Sigmoid colon (tissue), 7 donors: ENCODE data around the gene ATOH8. TPM values are rescaled to one million over a fixed set of nuclear protein-coding genes. Genes with fewer than 3 reads are reported as not detected.

Experiments used
- DNase-seq: peaks from one replicate; pipeline ENCODE4 v3.0.0-alpha.2; 2019
- H3K27ac ChIP-seq, 4 donors: fragments of 200-600 bp; sonication (generic); one replicate each; pipeline ENCODE4 v1.5.1; 2016 to 2019; ENCODE audit warnings: mild to moderate bottlenecking in 1 of 4
- H3K27me3 ChIP-seq, 3 donors: fragments of 200-600 bp; sonication (generic); one replicate each; pipeline ENCODE4 v1.5.1; 2019; ENCODE audit warnings: mild to moderate bottlenecking in 1 of 3
- H3K36me3 ChIP-seq, 4 donors: fragments of 200-600 bp; sonication (generic); one replicate each; pipeline ENCODE4 v1.5.1; 2016 to 2019
- H3K4me1 ChIP-seq, 4 donors: fragments of 200-600 bp; sonication (generic); one replicate each; pipeline ENCODE4 v1.5.1; 2017 to 2019
- H3K4me3 ChIP-seq, 4 donors: fragments of 200-600 bp; sonication (generic); one replicate each; pipeline ENCODE4 v1.5.1; 2017 to 2019; ENCODE audit warnings: mild to moderate bottlenecking in 2 of 4, moderate library complexity in 1 of 4
- H3K9me3 ChIP-seq, 4 donors: fragments of 200-600 bp in 3 of 4; sonication (generic) in 3 of 4; one replicate each; pipeline versions ENCODE4 v1.5.1 to v1.6.1; 2013 to 2019
- EP300 ChIP-seq, 4 donors: sonication (generic); formaldehyde crosslinking; IDR thresholded peaks; one replicate each; pipeline ENCODE4 v1.6.1; 2017; ENCODE audit warnings: antibody characterized with exemption in 4 of 4
- POLR2A ChIP-seq, 2 donors: fragments of 450-650 bp; IDR thresholded peaks; one replicate each; pipeline ENCODE4 v1.6.1; 2016; ENCODE audit warnings: antibody characterized with exemption in 2 of 2, mild to moderate bottlenecking in 2 of 2, moderate library complexity in 2 of 2
- POLR2AphosphoS5 ChIP-seq, 4 donors: sonication (generic); formaldehyde crosslinking; IDR thresholded peaks; one replicate each; pipeline ENCODE4 v1.6.1; 2017; ENCODE audit warnings: antibody characterized with exemption in 4 of 4
- WGBS, 2 donors: extraction: QIAGEN DNeasy Blood & Tissue Kit; methylation state at CpG; one replicate each; pipeline ENCODE4 v1.1.7; 2013; 5-methylcytosine and 5-hydroxymethylcytosine counted together
- intact Hi-C: fragments of 100-400 bp; cut with DNase I; formaldehyde crosslinking; loops from one replicate; pipeline ENCODE4 v1.15.1; 2023
- polyA plus RNA-seq, 3 donors: library from polyadenylated mRNA; stranded (reverse); fragments of 200-250 nt; gene quantifications; one replicate each; pipeline ENCODE4 v1.2.3, GENCODE V29; 2013
- total RNA-seq, 4 donors: library from RNA; depleted of rRNA; stranded (reverse); fragments of >200 nt; gene quantifications; one replicate each; pipeline ENCODE4 v1.1.0, GENCODE V29; 2016
- TF ChIP-seq, protein P1 (sequence below), 4 experiments: fragments of 450-650 bp in 3 of 4; fragments of 200-600 bp in 1 of 4; IDR thresholded peaks; one replicate each; pipeline ENCODE4 v1.5.1; 2016 to 2019; ENCODE audit warnings: antibody characterized with exemption in 4 of 4, mild to moderate bottlenecking in 3 of 4, moderate library complexity in 2 of 4
- donor health status: healthy with polysubstance abuse.
- donor health status: Bipolar disorder and iron deficiency.
- donor health status: healthy.

ATOH8 gene
- total and polyA plus RNA-seq, 7 donors: 1.6 to 20.6 (median 12.4) TPM

GRCh38 chr2:85760371-85760770 is 6.6 kb downstream of the ATOH8 start:
- DNase-seq: no peak
- TF ChIP-seq POLR2A (IDR thresholded peaks at IDR 0.05) (no peak), EP300 (IDR thresholded peaks at IDR 0.05) (no peak), POLR2AphosphoS5 (IDR thresholded peaks at IDR 0.05) (no peak)
- TF ChIP-seq, protein P1, sequence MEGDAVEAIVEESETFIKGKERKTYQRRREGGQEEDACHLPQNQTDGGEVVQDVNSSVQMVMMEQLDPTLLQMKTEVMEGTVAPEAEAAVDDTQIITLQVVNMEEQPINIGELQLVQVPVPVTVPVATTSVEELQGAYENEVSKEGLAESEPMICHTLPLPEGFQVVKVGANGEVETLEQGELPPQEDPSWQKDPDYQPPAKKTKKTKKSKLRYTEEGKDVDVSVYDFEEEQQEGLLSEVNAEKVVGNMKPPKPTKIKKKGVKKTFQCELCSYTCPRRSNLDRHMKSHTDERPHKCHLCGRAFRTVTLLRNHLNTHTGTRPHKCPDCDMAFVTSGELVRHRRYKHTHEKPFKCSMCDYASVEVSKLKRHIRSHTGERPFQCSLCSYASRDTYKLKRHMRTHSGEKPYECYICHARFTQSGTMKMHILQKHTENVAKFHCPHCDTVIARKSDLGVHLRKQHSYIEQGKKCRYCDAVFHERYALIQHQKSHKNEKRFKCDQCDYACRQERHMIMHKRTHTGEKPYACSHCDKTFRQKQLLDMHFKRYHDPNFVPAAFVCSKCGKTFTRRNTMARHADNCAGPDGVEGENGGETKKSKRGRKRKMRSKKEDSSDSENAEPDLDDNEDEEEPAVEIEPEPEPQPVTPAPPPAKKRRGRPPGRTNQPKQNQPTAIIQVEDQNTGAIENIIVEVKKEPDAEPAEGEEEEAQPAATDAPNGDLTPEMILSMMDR (IDR thresholded peaks at IDR 0.05): no peak
- no peaks in the 10 kb centered on the region for H3K27me3 ChIP-seq
- peaks cover 0 to 26% (median 16%) of the 10 kb centered on the region in 4 donors for H3K4me1 ChIP-seq
- no peaks in the 10 kb centered on the region for H3K9me3 ChIP-seq
- 78 to 85% methylated on average over 6 of the region's 6 CpGs for WGBS, 2 donors
- peaks cover 0 to 11% (median 3%) of the 10 kb centered on the region in 4 donors for H3K36me3 ChIP-seq
- intact Hi-C loops: no loop called here
- no peak overlapping the region for H3K27ac ChIP-seq
- H3K4me3 ChIP-seq: no peak overlapping the region

- H3K27me3 ChIP-seq: no peaks in the 10 kb centered on the region
- no peak for DNase-seq
- H3K4me1 ChIP-seq: peaks cover 0 to 21% (median 11%) of the 10 kb centered on the region in 4 donors
- peaks cover 0 to 12% (median 3%) of the 10 kb centered on the region in 4 donors for H3K36me3 ChIP-seq
- intact Hi-C loops: no loop called here
- TF ChIP-seq, protein P1 (IDR thresholded peaks at IDR 0.05): no peak
- TF ChIP-seq POLR2AphosphoS5 (IDR thresholded peaks at IDR 0.05) (no peak), POLR2A (IDR thresholded peaks at IDR 0.05) (no peak), EP300 (IDR thresholded peaks at IDR 0.05) (no peak)
- H3K9me3 ChIP-seq: no peaks in the 10 kb centered on the region
- H3K4me3 ChIP-seq: no peak overlapping the region
- 90 to 91% methylated on average over 8 of the region's 8 CpGs for WGBS, 2 donors
- no peak overlapping the region for H3K27ac ChIP-seq
Measured at GRCh38 chr2:85760872-85761271, 7.1 kb downstream of the ATOH8 start.

DNA sequence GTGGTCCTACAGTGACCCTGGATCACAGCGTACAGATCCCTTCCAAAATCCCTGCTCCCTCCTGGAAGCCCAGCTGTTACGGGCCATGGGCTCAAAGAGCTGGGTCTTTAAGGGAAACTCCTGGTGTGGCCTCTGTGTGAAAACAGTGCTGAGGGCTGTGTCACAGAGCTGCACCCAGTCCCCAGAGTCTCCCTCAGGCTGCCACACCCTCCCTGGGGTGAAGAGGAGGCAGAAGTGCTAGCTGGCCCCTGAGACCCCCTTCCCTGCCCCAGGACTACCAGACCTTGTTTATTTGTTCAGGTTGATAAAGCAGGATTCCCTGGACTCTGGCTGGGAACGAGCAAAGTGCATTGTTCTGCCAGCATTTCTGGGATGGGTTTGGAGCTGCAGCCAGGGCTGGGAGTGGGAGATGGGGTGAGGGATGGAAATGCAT is 7.7 kb downstream of the ATOH8 start:
- intact Hi-C loops: no loop called here
- H3K36me3 ChIP-seq: peaks cover 0 to 12% (median 3%) of the 10 kb centered on the region in 4 donors
- no peaks in the 10 kb centered on the region for H3K27me3 ChIP-seq
- TF ChIP-seq EP300 (IDR thresholded peaks at IDR 0.05): no peak
- TF ChIP-seq, protein P1 (IDR thresholded peaks at IDR 0.05): no peak
- TF ChIP-seq POLR2AphosphoS5 (IDR thresholded peaks at IDR 0.05): no peak
- no peak for TF ChIP-seq POLR2A (IDR thresholded peaks at IDR 0.05)
- no peak for DNase-seq
- no peaks in the 10 kb centered on the region for H3K9me3 ChIP-seq
- 43 to 77% methylated on average over 3 of the region's 3 CpGs for WGBS, 2 donors
- H3K27ac ChIP-seq: no peak overlapping the region
- peaks cover 0 to 19% (median 5%) of the 10 kb centered on the region in 4 donors for H3K4me1 ChIP-seq
- no peak overlapping the region for H3K4me3 ChIP-seq

DNA sequence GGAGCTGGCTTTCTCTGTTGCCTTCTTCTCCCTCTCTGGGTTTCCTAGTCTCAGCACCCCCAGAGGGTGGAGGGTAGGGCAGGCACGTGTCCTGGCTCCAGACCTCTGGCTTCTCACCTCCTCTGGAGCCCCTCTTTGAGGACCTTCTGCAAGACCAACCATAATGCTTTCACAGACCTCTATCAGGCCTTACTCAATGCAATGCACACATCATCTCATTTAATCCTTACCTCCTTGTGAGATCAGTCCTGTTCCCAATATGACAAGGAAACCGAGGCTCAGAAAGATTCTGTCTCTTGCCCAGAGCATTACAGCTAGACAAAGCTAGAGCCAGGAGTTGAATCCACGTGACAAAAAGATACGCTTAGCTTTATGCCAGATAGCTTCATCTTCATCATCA is 8.2 kb downstream of the ATOH8 start:
- intact Hi-C loops: no loop called here
- 90 to 91% methylated on average over 4 of the region's 4 CpGs for WGBS, 2 donors
- DNase-seq: no peak
- Histone ChIP-seq H3K4me1 (peaks cover 0 to 15% (median 2%) of the 10 kb centered on the region in 4 donors), H3K9me3 (no peaks in the 10 kb centered on the region), H3K36me3 (peaks cover 0 to 12% (median 3%) of the 10 kb centered on the region in 4 donors), H3K4me3 (no peak overlapping the region), H3K27ac (no peak overlapping the region), H3K27me3 (no peaks in the 10 kb centered on the region)
- TF ChIP-seq EP300 (IDR thresholded peaks at IDR 0.05) (no peak), POLR2A (IDR thresholded peaks at IDR 0.05) (no peak), POLR2AphosphoS5 (IDR thresholded peaks at IDR 0.05) (no peak)
- TF ChIP-seq, protein P1 (IDR thresholded peaks at IDR 0.05): no peak

DNA sequence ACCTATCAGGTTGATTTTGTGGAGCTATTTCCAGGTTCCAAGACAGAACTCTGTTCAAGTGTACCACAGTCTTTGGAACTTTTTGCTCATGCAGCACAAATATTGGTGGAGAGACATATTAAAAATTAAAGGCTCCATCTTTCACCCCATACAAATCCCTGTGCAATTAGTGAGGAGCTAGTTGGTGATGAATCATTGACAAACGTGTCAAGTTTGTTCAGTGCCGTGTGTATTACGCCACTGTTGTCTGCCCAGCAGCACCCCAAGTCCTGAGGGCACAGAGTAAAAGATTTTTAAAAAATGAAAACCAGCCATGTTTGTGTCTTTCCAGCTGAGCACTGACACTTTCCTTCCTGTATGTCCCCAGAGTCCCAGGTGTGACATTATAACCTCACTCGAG is 9.3 kb downstream of the ATOH8 start:
- H3K36me3 ChIP-seq: peaks cover 0 to 12% (median 3%) of the 10 kb centered on the region in 4 donors
- DNase-seq: no peak
- H3K27ac ChIP-seq: no peak overlapping the region
- H3K4me3 ChIP-seq: no peak overlapping the region
- no peak for TF ChIP-seq POLR2A (IDR thresholded peaks at IDR 0.05)
- TF ChIP-seq, protein P1 (IDR thresholded peaks at IDR 0.05): no peak
- TF ChIP-seq EP300 (IDR thresholded peaks at IDR 0.05): no peak
- no peak for TF ChIP-seq POLR2AphosphoS5 (IDR thresholded peaks at IDR 0.05)
- peaks cover 0 to 14% (median 5%) of the 10 kb centered on the region in 4 donors for H3K4me1 ChIP-seq
- intact Hi-C loops: no loop called here
- 60 to 73% methylated on average over 4 of the region's 4 CpGs for WGBS, 2 donors
- no peaks in the 10 kb centered on the region for H3K9me3 ChIP-seq
- H3K27me3 ChIP-seq: no peaks in the 10 kb centered on the region
